MM.1S (cell line): ENCODE results near the gene MTMR12.

Experiments used
- DNase-seq: peaks from one replicate; pipeline ENCODE4 v3.0.0-alpha.2; 2015
- H2AFZ ChIP-seq: fragments of 300-600 bp; sonication (generic); 2 replicates; pipeline ENCODE4 v1.6.0; 2016; ENCODE audit warnings: antibody characterized with exemption, low read length
- H3F3A ChIP-seq: fragments of 300-600 bp; sonication (generic); 2 replicates; pipeline ENCODE4 v1.6.1; 2016; ENCODE audit warnings: mild to moderate bottlenecking, antibody characterized with exemption, low read length, moderate library complexity, mixed read lengths; ENCODE audit not compliant: insufficient read depth
- H3K27ac ChIP-seq: fragments of 300-600 bp; sonication (generic); 2 replicates; pipeline ENCODE4 v1.5.1; 2016; ENCODE audit warnings: mild to moderate bottlenecking, low read length
- H3K27me3 ChIP-seq: fragments of 300-600 bp; sonication (generic); replicated peaks from 2 replicates; pipeline ENCODE4 v1.6.0; 2016; ENCODE audit warnings: low read length; ENCODE audit not compliant: insufficient read depth
- H3K36me3 ChIP-seq: fragments of 300-600 bp; sonication (generic); replicated peaks from 2 replicates; pipeline ENCODE4 v1.6.1; 2016; ENCODE audit warnings: mild to moderate bottlenecking, low read length, mixed read lengths; ENCODE audit not compliant: insufficient read depth
- H3K4me1 ChIP-seq: fragments of 300-600 bp; sonication (generic); 2 replicates; pipeline ENCODE4 v1.6.1; 2016; ENCODE audit warnings: low read length, mixed read lengths
- H3K4me2 ChIP-seq: fragments of 300-600 bp; sonication (generic); 2 replicates; pipeline ENCODE4 v1.6.0; 2016; ENCODE audit warnings: low read depth, low read length
- H3K4me3 ChIP-seq: fragments of 300-600 bp; sonication (generic); 2 replicates; pipeline ENCODE4 v1.5.1; 2016; ENCODE audit warnings: low read length, mixed read lengths
- H3K79me2 ChIP-seq: fragments of 300-600 bp; sonication (generic); 2 replicates; pipeline ENCODE4 v1.6.1; 2016; ENCODE audit warnings: mixed run types, low read length, mixed read lengths
- H3K9ac ChIP-seq: fragments of 300-600 bp; sonication (generic); 2 replicates; pipeline ENCODE4 v1.6.1; 2016; ENCODE audit warnings: low read length, mixed read lengths
- H3K9me2 ChIP-seq: fragments of 300-600 bp; sonication (generic); replicated peaks from 2 replicates; pipeline ENCODE4 v1.6.1; 2016; ENCODE audit warnings: mild to moderate bottlenecking, low read length, mixed read lengths; ENCODE audit not compliant: insufficient read depth
- H3K9me3 ChIP-seq: fragments of 300-600 bp; sonication (generic); replicated peaks from 2 replicates; pipeline ENCODE4 v1.6.1; 2016; ENCODE audit warnings: mild to moderate bottlenecking, low read length, mixed read lengths; ENCODE audit not compliant: insufficient read depth
- H4K20me1 ChIP-seq: fragments of 300-600 bp; sonication (generic); 2 replicates; pipeline ENCODE4 v1.6.1; 2016; ENCODE audit warnings: mild to moderate bottlenecking, low read length, moderate library complexity, mixed read lengths; ENCODE audit not compliant: insufficient read depth
- CTCF ChIP-seq: fragments of 300-600 bp; sonication (generic); IDR thresholded peaks from 2 replicates; pipeline ENCODE4 v1.5.1; 2016; ENCODE audit warnings: antibody characterized with exemption, low read length, mixed read lengths
- EZH2 ChIP-seq: fragments of 300-600 bp; sonication (generic); optimal IDR thresholded peaks from 2 replicates; pipeline ENCODE3; 2017; ENCODE audit warnings: low read depth, mild to moderate bottlenecking, antibody characterized with exemption, low read length, mixed read lengths
- EZH2phosphoT487 ChIP-seq: fragments of 300-600 bp; sonication (generic); IDR thresholded peaks from 2 replicates; pipeline ENCODE4 v1.6.1; 2018; ENCODE audit warnings: antibody characterized with exemption, low read length

Gene MTMR12

GRCh38 chr5:32319926-32320543 is 7.3 kb upstream of the MTMR12 start:
- Histone ChIP-seq H3K9me2 (no peaks in the 10 kb centered on the region), H3K36me3 (no peaks in the 10 kb centered on the region), H3K79me2 (no peaks in the 10 kb centered on the region), H3K9ac (no peak overlapping the region), H3K27ac (no peak overlapping the region), H3F3A (peaks cover 5% of the 10 kb centered on the region), H3K9me3 (no peaks in the 10 kb centered on the region), H3K4me1 (peaks cover 3% of the 10 kb centered on the region; the same call in 1 of the 2 replicates), H3K4me2 (no peak overlapping the region), H3K27me3 (no peaks in the 10 kb centered on the region), H4K20me1 (no peaks in the 10 kb centered on the region), H3K4me3 (no peak overlapping the region), H2AFZ (no peak overlapping the region)
- DNase-seq: no peak
- no peak for TF ChIP-seq CTCF
- no peak for TF ChIP-seq EZH2phosphoT487
- TF ChIP-seq EZH2: no peak

- H3K9me2 ChIP-seq: no peaks in the 10 kb centered on the region
- H3K4me3 ChIP-seq: no peak overlapping the region
- H3K4me1 ChIP-seq: no peaks in the 10 kb centered on the region
- H3K79me2 ChIP-seq: no peaks in the 10 kb centered on the region
- no peaks in the 10 kb centered on the region for H3K36me3 ChIP-seq
- no peak overlapping the region for H3K9ac ChIP-seq
- no peaks in the 10 kb centered on the region for H3K27me3 ChIP-seq
- no peak for DNase-seq
- no peaks in the 10 kb centered on the region for H3K9me3 ChIP-seq
- H3F3A ChIP-seq: 0 out of 2 replicates have a peak, but pooled peaks cover 5% of the 10 kb centered on the region
- H2AFZ ChIP-seq: no peak overlapping the region
- no peaks in the 10 kb centered on the region for H4K20me1 ChIP-seq
- no peak overlapping the region for H3K27ac ChIP-seq
- TF ChIP-seq EZH2 (no peak), CTCF (no peak), EZH2phosphoT487 (no peak)
- no peak overlapping the region for H3K4me2 ChIP-seq
Observed at GRCh38 chr5:32319392-32319791, 6.7 kb upstream of the MTMR12 start.

GRCh38 chr5:32317041-32317440 is 4.3 kb upstream of the MTMR12 start:
- Histone ChIP-seq H3K4me2 (no peak overlapping the region), H3K27me3 (no peaks in the 10 kb centered on the region), H4K20me1 (no peaks in the 10 kb centered on the region), H3F3A (0 out of 2 replicates have a peak, but pooled peaks cover 7% of the 10 kb centered on the region), H3K4me1 (no peaks in the 10 kb centered on the region), H3K27ac (no peak overlapping the region), H3K9ac (no peak overlapping the region), H3K9me3 (no peaks in the 10 kb centered on the region), H3K36me3 (no peaks in the 10 kb centered on the region), H2AFZ (no peak overlapping the region), H3K4me3 (no peak overlapping the region), H3K9me2 (no peaks in the 10 kb centered on the region), H3K79me2 (peaks cover 4% of the 10 kb centered on the region)
- DNase-seq: no peak
- TF ChIP-seq EZH2 (no peak), CTCF (no peak), EZH2phosphoT487 (no peak)
